SH-SY5Y (cell line): ENCODE measurements around the gene SLC7A10.

ENCODE experiments used
- GATA2 ChIP-seq: IDR thresholded peaks from 2 replicates; pipeline ENCODE4 v1.6.1; 2011; ENCODE audit warnings: mild to moderate bottlenecking, low read depth, low read length
- GATA3 ChIP-seq: IDR thresholded peaks from 2 replicates; pipeline ENCODE4 v1.6.1; 2011; ENCODE audit warnings: low read depth, mild to moderate bottlenecking, low read length, moderate library complexity

DNA sequence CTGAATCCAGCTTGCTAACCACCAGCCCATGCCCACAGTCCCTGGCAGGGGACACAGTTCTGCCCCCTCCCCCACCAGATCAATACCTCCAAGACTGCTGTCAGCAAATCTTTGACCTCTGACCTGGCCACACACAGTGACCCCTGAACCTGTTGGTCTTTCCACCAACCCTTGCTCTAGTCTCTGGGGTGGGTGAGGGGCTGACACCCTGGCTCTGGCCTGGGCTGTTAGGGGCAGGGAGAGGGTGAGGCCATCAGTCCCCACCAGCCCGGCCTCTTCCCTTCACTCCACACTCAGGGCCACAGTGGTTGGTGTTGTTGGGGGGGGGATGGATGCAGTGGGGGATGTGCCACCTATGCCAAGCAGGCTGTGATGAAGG is 21.8 kb upstream of the SLC7A10 start:
- TF ChIP-seq GATA2 (no peak), GATA3 (no peak)
